Tibial artery (tissue), 4 donors: ENCODE data around the gene FBXL7.
A peak's percentile ranks its signal among the peaks of the same experiment; 100 is the strongest.

Source experiments
- DNase-seq, 2 donors: peaks; one replicate each; pipeline ENCODE4 v3.0.0-alpha.2; 2019
- H3K27ac ChIP-seq, 2 donors: fragments of 200-600 bp; sonication (generic) in 1 of 2; 1 replicate in 1 of 2; 2 replicates in 1 of 2; pipeline ENCODE4 v1.5.1; 2018 to 2019; ENCODE audit warnings: mild to moderate bottlenecking in 1 of 2
- H3K27me3 ChIP-seq, 2 donors: fragments of 200-600 bp; sonication (generic) in 1 of 2; one replicate each; pipeline versions ENCODE4 v1.5.1 to v1.6.0; 2016 to 2019
- H3K36me3 ChIP-seq, 3 donors: fragments of 200-600 bp; sonication (generic) in 2 of 3; one replicate each; pipeline ENCODE4 v1.5.1; 2016 to 2019; ENCODE audit warnings: mild to moderate bottlenecking in 2 of 3
- H3K4me1 ChIP-seq, 4 donors: fragments of 200-600 bp; sonication (generic) in 2 of 4; 1 replicate in 3 of 4; 2 replicates in 1 of 4; pipeline ENCODE4 v1.5.1; 2016 to 2019
- H3K4me3 ChIP-seq, 2 donors: fragments of 200-600 bp; sonication (generic) in 1 of 2; 1 replicate in 1 of 2; 2 replicates in 1 of 2; pipeline ENCODE4 v1.5.1; 2018 to 2019; ENCODE audit warnings: mild to moderate bottlenecking in 2 of 2
- H3K9me3 ChIP-seq, 3 donors: fragments of 200-600 bp; sonication (generic) in 1 of 3; one replicate each; pipeline ENCODE4 v1.5.1; 2016 to 2019
- intact Hi-C: fragments of 100-400 bp; cut with DNase I; formaldehyde crosslinking; loops from one replicate; pipeline ENCODE4 v1.15.0; 2023; ENCODE audit warnings: low total_unique reads
- TF ChIP-seq, protein P1 (sequence below), 2 experiments: fragments of 200-600 bp in 1 of 2; fragments of 450-650 bp in 1 of 2; IDR thresholded peaks; one replicate each; pipeline ENCODE4 v1.5.1; 2017 to 2019; ENCODE audit warnings: antibody characterized with exemption in 2 of 2, mild to moderate bottlenecking in 1 of 2, moderate library complexity in 1 of 2

Gene FBXL7

GRCh38 chr5:15598294-15598902, 98.4 kb downstream of the FBXL7 start:
- intact Hi-C loops: no loop called here
- H3K36me3 ChIP-seq: no peaks in the 10 kb centered on the region
- no peak overlapping the region for H3K4me3 ChIP-seq
- TF ChIP-seq, protein P1, sequence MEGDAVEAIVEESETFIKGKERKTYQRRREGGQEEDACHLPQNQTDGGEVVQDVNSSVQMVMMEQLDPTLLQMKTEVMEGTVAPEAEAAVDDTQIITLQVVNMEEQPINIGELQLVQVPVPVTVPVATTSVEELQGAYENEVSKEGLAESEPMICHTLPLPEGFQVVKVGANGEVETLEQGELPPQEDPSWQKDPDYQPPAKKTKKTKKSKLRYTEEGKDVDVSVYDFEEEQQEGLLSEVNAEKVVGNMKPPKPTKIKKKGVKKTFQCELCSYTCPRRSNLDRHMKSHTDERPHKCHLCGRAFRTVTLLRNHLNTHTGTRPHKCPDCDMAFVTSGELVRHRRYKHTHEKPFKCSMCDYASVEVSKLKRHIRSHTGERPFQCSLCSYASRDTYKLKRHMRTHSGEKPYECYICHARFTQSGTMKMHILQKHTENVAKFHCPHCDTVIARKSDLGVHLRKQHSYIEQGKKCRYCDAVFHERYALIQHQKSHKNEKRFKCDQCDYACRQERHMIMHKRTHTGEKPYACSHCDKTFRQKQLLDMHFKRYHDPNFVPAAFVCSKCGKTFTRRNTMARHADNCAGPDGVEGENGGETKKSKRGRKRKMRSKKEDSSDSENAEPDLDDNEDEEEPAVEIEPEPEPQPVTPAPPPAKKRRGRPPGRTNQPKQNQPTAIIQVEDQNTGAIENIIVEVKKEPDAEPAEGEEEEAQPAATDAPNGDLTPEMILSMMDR (IDR thresholded peaks at IDR 0.05): peak in 1 of 2 experiments; percentile 39
- H3K27me3 ChIP-seq: no peaks in the 10 kb centered on the region
- H3K27ac ChIP-seq: no peak overlapping the region
- DNase-seq: no peak
- no peaks in the 10 kb centered on the region for H3K9me3 ChIP-seq
- peaks cover 0 to 28% (median 5%) of the 10 kb centered on the region in 4 donors for H3K4me1 ChIP-seq

- Histone ChIP-seq H3K4me1 (peaks cover 0 to 25% (median 1%) of the 10 kb centered on the region in 4 donors), H3K36me3 (no peaks in the 10 kb centered on the region), H3K27ac (no peak overlapping the region), H3K9me3 (no peaks in the 10 kb centered on the region), H3K27me3 (no peaks in the 10 kb centered on the region), H3K4me3 (no peak overlapping the region)
- DNase-seq: no peak
- TF ChIP-seq, protein P1 (IDR thresholded peaks at IDR 0.05): no peak
- intact Hi-C loops: no loop called here
Measured at GRCh38 chr5:15600035-15600434, 100.1 kb downstream of the FBXL7 start.

- Histone ChIP-seq H3K27ac (no peak overlapping the region), H3K9me3 (no peaks in the 10 kb centered on the region), H3K27me3 (no peaks in the 10 kb centered on the region), H3K36me3 (no peaks in the 10 kb centered on the region), H3K4me1 (peaks cover 0 to 24% (median 1%) of the 10 kb centered on the region in 4 donors), H3K4me3 (no peak overlapping the region)
- TF ChIP-seq, protein P1 (IDR thresholded peaks at IDR 0.05): no peak
- no peak for DNase-seq
- intact Hi-C loops: no loop called here
Measured at GRCh38 chr5:15601274-15601673, 101.3 kb downstream of the FBXL7 start.

DNA sequence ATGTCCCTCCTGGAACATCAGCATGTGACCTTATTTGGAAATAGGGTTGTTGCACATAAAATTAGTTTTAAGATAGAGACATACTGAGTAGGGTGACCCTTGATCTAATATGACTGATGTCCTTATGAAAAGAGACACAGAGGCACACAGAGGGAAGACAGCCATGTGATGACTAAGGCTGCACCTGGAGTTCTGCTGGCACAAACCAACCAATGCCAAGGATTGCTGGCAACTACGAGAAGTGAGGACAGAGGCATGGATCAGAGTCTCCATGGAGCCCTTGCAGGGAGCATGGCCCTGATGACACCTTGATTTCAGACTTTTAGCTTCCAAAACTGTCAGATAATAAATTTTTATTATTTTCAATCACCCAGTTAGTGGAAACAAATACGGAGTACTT, 101.9 kb downstream of the FBXL7 start:
- no peak for DNase-seq
- no peaks in the 10 kb centered on the region for H3K27me3 ChIP-seq
- H3K4me3 ChIP-seq: no peak overlapping the region
- intact Hi-C loops: no loop called here
- H3K36me3 ChIP-seq: no peaks in the 10 kb centered on the region
- H3K27ac ChIP-seq: no peak overlapping the region
- peaks cover 0 to 20% (median 1%) of the 10 kb centered on the region in 4 donors for H3K4me1 ChIP-seq
- TF ChIP-seq, protein P1 (IDR thresholded peaks at IDR 0.05): no peak
- no peaks in the 10 kb centered on the region for H3K9me3 ChIP-seq

DNA sequence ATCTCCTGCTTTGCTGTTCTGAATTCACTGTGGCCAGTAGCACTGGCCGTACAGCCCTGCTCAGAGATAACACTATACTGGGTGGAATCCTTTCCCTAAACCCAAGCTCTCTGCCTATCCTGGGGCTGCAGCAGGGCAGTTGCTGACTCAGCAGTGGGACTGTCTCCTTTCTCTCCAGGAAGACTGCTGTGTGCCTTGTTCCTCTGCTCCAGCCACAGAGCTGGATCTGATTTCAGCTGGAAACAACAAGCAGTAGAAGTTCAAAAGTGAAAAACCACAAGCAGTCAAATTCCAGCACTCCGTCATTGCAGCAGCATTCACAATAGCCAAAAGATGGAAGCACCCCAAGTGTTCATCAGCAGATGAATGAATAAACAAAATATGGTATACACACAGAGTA, 105.0 kb downstream of the FBXL7 start:
- no peaks in the 10 kb centered on the region for H3K36me3 ChIP-seq
- TF ChIP-seq, protein P1 (IDR thresholded peaks at IDR 0.05): no peak
- no peak overlapping the region for H3K4me3 ChIP-seq
- no peaks in the 10 kb centered on the region for H3K9me3 ChIP-seq
- no peak overlapping the region for H3K27ac ChIP-seq
- no peaks in the 10 kb centered on the region for H3K27me3 ChIP-seq
- DNase-seq: no peak
- intact Hi-C loops: no loop called here
- H3K4me1 ChIP-seq: peaks cover 0 to 2% (median 0%) of the 10 kb centered on the region in 4 donors

GRCh38 chr5:15606197-15606596, 106.2 kb downstream of the FBXL7 start:
- H3K4me1 ChIP-seq: no peaks in the 10 kb centered on the region
- H3K9me3 ChIP-seq: no peaks in the 10 kb centered on the region
- H3K4me3 ChIP-seq: no peak overlapping the region
- no peaks in the 10 kb centered on the region for H3K27me3 ChIP-seq
- no peaks in the 10 kb centered on the region for H3K36me3 ChIP-seq
- intact Hi-C loops: no loop called here
- no peak for DNase-seq
- TF ChIP-seq, protein P1 (IDR thresholded peaks at IDR 0.05): no peak
- no peak overlapping the region for H3K27ac ChIP-seq
